NCI-H510A treated with DMSO at 0.1 percent for 48 hours (cell line): ENCODE results near the gene GPRASP1.

Experiments
- DNase-seq: peaks from one replicate; lab custom pipeline; 2025; lab: John Stamatoyannopoulos, UW

GPRASP1 gene

DNA sequence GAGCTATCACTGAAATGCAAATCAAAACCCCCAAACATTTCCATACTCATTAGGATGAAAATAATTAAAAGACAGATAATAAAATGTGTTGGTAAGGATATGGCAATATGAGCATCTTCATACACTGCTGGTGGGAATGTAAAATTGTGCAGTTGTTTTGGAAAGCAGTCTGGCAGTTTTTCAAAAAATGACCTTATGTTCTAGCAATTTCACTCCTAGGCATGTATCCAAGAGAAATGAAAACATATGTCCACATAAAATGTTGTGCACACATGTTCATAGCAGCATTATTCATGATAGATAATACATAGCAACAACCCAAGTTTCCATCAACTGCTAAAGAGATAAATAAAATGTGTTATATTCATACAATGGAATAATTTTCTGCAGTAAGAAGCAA, 46.2 kb downstream of the GPRASP1 start:
- DNase-seq, result no peak
